GM12878 (cell line): ENCODE data around the gene SCAND1.

Experiments used
- EP300 ChIP-seq, 2 experiments: fragments of 150-350 bp in 1 of 2; IDR thresholded peaks; 2 replicates each; pipeline ENCODE4 v1.6.1; 2011 to 2012; ENCODE audit warnings: low read depth in 2 of 2, low read length in 2 of 2, borderline replicate concordance in 1 of 2, improper control_type of control experiment in 1 of 2, inconsistent platforms in 1 of 2; ENCODE audit not compliant: control insufficient read depth in 1 of 2
- PAX5 ChIP-seq: IDR thresholded peaks from 2 replicates; pipeline ENCODE4 v1.6.1; 2011; ENCODE audit warnings: low read depth, low read length, borderline replicate concordance
- STAT3 ChIP-seq: IDR thresholded peaks from 2 replicates; pipeline ENCODE4 v1.6.1; 2011; ENCODE audit warnings: low read depth, low read length, improper control_type of control experiment
- TF ChIP-seq, protein P1 (sequence below): fragments of 450-650 bp; IDR thresholded peaks from 2 replicates; pipeline ENCODE4 v1.6.1; 2018; ENCODE audit warnings: mild to moderate bottlenecking, low read depth, moderate library complexity; ENCODE audit not compliant: partially characterized antibody

- TF ChIP-seq STAT3 (no peak), EP300 (IDR thresholded peaks at IDR 0.05; ENCODE audit: borderline replicate concordance in 1 of 2, control insufficient read depth in 1 of 2, low read depth in 2 of 2, low read length in 2 of 2) (no peak), PAX5 (0 out of 2 replicates have a peak, but pooled peaks have one; percentile 26)
- TF ChIP-seq, protein P1, sequence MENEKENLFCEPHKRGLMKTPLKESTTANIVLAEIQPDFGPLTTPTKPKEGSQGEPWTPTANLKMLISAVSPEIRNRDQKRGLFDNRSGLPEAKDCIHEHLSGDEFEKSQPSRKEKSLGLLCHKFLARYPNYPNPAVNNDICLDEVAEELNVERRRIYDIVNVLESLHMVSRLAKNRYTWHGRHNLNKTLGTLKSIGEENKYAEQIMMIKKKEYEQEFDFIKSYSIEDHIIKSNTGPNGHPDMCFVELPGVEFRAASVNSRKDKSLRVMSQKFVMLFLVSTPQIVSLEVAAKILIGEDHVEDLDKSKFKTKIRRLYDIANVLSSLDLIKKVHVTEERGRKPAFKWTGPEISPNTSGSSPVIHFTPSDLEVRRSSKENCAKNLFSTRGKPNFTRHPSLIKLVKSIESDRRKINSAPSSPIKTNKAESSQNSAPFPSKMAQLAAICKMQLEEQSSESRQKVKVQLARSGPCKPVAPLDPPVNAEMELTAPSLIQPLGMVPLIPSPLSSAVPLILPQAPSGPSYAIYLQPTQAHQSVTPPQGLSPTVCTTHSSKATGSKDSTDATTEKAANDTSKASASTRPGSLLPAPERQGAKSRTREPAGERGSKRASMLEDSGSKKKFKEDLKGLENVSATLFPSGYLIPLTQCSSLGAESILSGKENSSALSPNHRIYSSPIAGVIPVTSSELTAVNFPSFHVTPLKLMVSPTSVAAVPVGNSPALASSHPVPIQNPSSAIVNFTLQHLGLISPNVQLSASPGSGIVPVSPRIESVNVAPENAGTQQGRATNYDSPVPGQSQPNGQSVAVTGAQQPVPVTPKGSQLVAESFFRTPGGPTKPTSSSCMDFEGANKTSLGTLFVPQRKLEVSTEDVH: no peak
These were observed 577 bp upstream of the SCAND1 start for GRCh38 chr20:35954907-35955251.
